Prostate gland (tissue), 2 donors: ENCODE data around the gene CD69.

Source experiments
- POLR2A ChIP-seq: fragments of 450-650 bp; IDR thresholded peaks from one replicate; pipeline ENCODE4 v1.6.1; 2016; ENCODE audit warnings: antibody characterized with exemption, mild to moderate bottlenecking
- POLR2AphosphoS5 ChIP-seq: sonication (generic); formaldehyde crosslinking; IDR thresholded peaks from one replicate; pipeline ENCODE4 v1.6.1; 2017; ENCODE audit warnings: antibody characterized with exemption
- TF ChIP-seq, protein P1 (sequence below), 4 experiments: fragments of 200-600 bp in 2 of 4; fragments of 450-650 bp in 2 of 4; sonication (generic) in 2 of 4; IDR thresholded peaks; 1 replicate in 3 of 4; 2 replicates in 1 of 4; pipeline ENCODE4 v1.5.1; 2016 to 2019; ENCODE audit warnings: antibody characterized with exemption in 4 of 4, mild to moderate bottlenecking in 2 of 4, moderate library complexity in 2 of 4

DNA sequence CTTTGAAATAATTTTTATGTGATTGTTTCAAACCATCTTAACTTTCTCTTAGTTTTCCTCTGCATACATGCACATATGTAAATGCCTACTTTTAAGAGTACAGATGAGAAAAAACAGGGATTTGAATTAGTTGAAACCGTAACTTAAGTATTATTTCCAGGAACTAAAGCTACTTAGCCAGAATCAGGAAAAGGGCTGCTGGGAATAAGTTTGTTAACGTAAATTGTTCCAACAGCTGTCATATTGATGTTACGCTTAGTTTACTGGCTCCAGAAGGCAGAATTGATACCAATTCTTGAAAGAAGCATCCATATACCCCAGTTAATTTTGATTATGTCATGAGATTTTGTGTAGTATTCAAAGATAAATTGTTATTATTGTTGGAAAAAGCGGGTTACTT lies 48.6 kb upstream of the CD69 start:
- TF ChIP-seq, protein P1, sequence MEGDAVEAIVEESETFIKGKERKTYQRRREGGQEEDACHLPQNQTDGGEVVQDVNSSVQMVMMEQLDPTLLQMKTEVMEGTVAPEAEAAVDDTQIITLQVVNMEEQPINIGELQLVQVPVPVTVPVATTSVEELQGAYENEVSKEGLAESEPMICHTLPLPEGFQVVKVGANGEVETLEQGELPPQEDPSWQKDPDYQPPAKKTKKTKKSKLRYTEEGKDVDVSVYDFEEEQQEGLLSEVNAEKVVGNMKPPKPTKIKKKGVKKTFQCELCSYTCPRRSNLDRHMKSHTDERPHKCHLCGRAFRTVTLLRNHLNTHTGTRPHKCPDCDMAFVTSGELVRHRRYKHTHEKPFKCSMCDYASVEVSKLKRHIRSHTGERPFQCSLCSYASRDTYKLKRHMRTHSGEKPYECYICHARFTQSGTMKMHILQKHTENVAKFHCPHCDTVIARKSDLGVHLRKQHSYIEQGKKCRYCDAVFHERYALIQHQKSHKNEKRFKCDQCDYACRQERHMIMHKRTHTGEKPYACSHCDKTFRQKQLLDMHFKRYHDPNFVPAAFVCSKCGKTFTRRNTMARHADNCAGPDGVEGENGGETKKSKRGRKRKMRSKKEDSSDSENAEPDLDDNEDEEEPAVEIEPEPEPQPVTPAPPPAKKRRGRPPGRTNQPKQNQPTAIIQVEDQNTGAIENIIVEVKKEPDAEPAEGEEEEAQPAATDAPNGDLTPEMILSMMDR (IDR thresholded peaks at IDR 0.05): no peak
- TF ChIP-seq POLR2A: no peak
- no peak for TF ChIP-seq POLR2AphosphoS5
